ENCODE measurements around the gene RAET1G. TPM values are rescaled to one million over a fixed set of nuclear protein-coding genes. Genes with fewer than 3 reads are reported as not detected.

The RAET1G gene
- total RNA-seq, 1 experiment from 2014 or later = 1.5 TPM

DNA sequence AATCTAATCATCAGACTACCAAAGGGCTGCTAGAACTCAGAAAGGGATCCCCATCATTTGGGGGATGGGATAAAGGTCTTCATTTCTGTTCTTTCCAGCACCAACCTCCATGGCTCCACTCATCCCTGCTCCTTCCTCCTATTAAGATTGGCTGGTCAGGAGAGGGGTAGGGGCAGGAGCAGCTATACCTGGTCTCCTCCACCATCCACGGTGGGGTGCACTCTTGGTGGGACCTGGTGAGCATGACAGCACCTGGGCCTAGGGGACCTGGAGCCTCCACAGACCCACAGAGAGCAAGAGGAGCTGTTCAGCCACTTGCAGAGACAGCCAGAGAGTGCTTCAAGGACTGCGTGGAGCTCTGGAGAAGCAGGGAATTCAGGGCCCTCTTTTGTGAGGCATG is 12.7 kb upstream of the RAET1G start:
- Histone ChIP-seq H3K9me2 (replicated peaks; ENCODE audit: low read length) (no peaks in the 10 kb centered on the region), H3K9me3 (ENCODE audit: low read length) (no peaks in the 10 kb centered on the region), H2AFZ (ENCODE audit: low read length) (no peak overlapping the region), H3K4me3 (ENCODE audit: low read length) (no peak overlapping the region), H4K20me1 (ENCODE audit: low read length) (no peaks in the 10 kb centered on the region), H3K36me3 (ENCODE audit: low read depth, low read length) (no peaks in the 10 kb centered on the region), H3K4me1 (ENCODE audit: insufficient read depth, low read length) (peaks cover 18% of the 10 kb centered on the region; the same call in 1 of the 2 replicates), H3K27me3 (ENCODE audit: low read length) (no peaks in the 10 kb centered on the region), H3K79me2 (ENCODE audit: low read length) (no peaks in the 10 kb centered on the region), H3K9ac (ENCODE audit: low read length) (no peak overlapping the region), H3F3A (ENCODE audit: low read length, unreplicated experiment) (no peaks in the 10 kb centered on the region), H3K4me2 (ENCODE audit: low read length) (peak overlapping the region; percentile 26), H3K27ac (ENCODE audit: low read length) (no peak overlapping the region)
- ChIA-PET POLR2A (ENCODE audit: unreplicated experiment) (no interaction called here), CTCF (interaction anchor here (0.7 kb wide), 1 partner anchor 53 kb away, joined by 8 read pairs; no protein-coding TSS in a partner anchor)
- TF ChIP-seq, protein P1, sequence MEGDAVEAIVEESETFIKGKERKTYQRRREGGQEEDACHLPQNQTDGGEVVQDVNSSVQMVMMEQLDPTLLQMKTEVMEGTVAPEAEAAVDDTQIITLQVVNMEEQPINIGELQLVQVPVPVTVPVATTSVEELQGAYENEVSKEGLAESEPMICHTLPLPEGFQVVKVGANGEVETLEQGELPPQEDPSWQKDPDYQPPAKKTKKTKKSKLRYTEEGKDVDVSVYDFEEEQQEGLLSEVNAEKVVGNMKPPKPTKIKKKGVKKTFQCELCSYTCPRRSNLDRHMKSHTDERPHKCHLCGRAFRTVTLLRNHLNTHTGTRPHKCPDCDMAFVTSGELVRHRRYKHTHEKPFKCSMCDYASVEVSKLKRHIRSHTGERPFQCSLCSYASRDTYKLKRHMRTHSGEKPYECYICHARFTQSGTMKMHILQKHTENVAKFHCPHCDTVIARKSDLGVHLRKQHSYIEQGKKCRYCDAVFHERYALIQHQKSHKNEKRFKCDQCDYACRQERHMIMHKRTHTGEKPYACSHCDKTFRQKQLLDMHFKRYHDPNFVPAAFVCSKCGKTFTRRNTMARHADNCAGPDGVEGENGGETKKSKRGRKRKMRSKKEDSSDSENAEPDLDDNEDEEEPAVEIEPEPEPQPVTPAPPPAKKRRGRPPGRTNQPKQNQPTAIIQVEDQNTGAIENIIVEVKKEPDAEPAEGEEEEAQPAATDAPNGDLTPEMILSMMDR (conservative IDR thresholded peaks at IDR 0.05; ENCODE audit: low read depth, low read length) = no peak
- TF ChIP-seq EZH2phosphoT487 (IDR thresholded peaks at IDR 0.05; ENCODE audit: borderline replicate concordance, low read length) (no peak), EZH2 (IDR thresholded peaks at IDR 0.05; ENCODE audit: low read length, unreplicated experiment) (no peak)
- BruUV-seq (replicated peaks) = no TSS peak
- ATAC-seq (no peak), DNase-seq (no peak)
- intact Hi-C loops (cut with micrococcal nuclease) = no loop called here

DNA sequence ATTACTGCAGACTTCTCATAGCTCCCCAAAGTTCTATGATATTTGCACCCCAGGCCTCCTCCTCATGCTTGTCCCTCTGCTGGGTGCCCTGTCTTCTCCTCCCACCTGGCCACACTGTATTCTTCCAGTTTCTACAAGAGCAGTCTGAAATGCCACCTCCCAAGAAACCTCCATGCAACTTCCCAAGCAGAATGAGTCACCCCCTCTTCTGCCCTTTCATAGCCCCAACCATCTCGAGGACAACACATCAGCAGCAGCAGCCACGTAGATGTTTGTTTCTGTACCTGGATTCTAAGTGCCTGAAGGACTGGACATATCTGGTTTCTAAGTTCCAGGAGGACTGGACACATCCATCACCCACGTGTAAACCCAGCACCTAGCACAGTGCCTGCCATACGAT is 12.3 kb upstream of the RAET1G start:
- Histone ChIP-seq H3K9me3 (ENCODE audit: low read length) (no peaks in the 10 kb centered on the region), H2AFZ (ENCODE audit: low read length) (no peak overlapping the region), H3K27ac (ENCODE audit: low read length) (no peak overlapping the region), H3K27me3 (ENCODE audit: low read length) (no peaks in the 10 kb centered on the region), H3K9me2 (replicated peaks; ENCODE audit: low read length) (no peaks in the 10 kb centered on the region), H3K4me3 (ENCODE audit: low read length) (no peak overlapping the region), H3K36me3 (ENCODE audit: low read depth, low read length) (no peaks in the 10 kb centered on the region), H3K4me2 (ENCODE audit: low read length) (peak overlapping the region; percentile 26), H4K20me1 (ENCODE audit: low read length) (no peaks in the 10 kb centered on the region), H3K4me1 (ENCODE audit: insufficient read depth, low read length) (peaks cover 18% of the 10 kb centered on the region; the same call in 1 of the 2 replicates), H3F3A (ENCODE audit: low read length, unreplicated experiment) (no peaks in the 10 kb centered on the region), H3K79me2 (ENCODE audit: low read length) (no peaks in the 10 kb centered on the region), H3K9ac (ENCODE audit: low read length) (no peak overlapping the region)
- intact Hi-C loops (cut with micrococcal nuclease) = no loop called here
- ATAC-seq (peak; percentile 35), DNase-seq (peak; percentile 60)
- CTCF ChIA-PET = interaction anchor here (0.7 kb wide), 1 partner anchor 53 kb away, joined by 8 read pairs; no protein-coding TSS in a partner anchor
- no peak for TF ChIP-seq EZH2phosphoT487 (IDR thresholded peaks at IDR 0.05; ENCODE audit: borderline replicate concordance, low read length)
- no peak for TF ChIP-seq EZH2 (IDR thresholded peaks at IDR 0.05; ENCODE audit: low read length, unreplicated experiment)
- TF ChIP-seq, protein P1 (conservative IDR thresholded peaks at IDR 0.05; ENCODE audit: low read depth, low read length) = no peak
- POLR2A ChIA-PET (ENCODE audit: unreplicated experiment) = no interaction called here
- no TSS peak for BruUV-seq (replicated peaks)

All from PC-3 (cell line).